Measurements from ENCODE around the gene ENOPH1. TPM values are rescaled to one million over a fixed set of nuclear protein-coding genes. Genes with fewer than 3 reads are reported as not detected.

The ENOPH1 gene
- total RNA-seq, 1 donor from 2014 or later = 27.5 TPM

DNA sequence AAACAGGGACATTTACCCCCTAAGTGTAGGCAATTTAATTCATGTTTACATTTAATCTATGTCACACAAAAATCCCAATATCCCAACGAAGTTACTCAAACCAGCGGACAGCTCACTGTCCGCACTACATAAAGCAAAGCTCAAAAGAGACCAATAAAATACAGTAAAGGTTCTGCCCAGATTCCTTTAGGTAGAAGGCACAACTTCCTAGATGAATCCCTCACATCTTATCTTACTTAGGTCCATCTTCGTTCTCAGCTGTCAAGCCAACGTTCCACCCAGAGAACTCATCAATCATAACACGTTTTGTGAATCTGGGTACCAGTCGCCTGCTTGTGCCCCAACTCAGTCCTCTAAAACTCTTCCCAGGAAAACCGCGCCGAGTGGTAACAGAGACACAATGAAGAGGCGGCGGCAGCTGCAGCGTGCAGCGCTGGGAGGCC lies 1.8 kb upstream of the ENOPH1 start:
- no peak for DNase-seq (ENCODE audit: low spot score)

DNA sequence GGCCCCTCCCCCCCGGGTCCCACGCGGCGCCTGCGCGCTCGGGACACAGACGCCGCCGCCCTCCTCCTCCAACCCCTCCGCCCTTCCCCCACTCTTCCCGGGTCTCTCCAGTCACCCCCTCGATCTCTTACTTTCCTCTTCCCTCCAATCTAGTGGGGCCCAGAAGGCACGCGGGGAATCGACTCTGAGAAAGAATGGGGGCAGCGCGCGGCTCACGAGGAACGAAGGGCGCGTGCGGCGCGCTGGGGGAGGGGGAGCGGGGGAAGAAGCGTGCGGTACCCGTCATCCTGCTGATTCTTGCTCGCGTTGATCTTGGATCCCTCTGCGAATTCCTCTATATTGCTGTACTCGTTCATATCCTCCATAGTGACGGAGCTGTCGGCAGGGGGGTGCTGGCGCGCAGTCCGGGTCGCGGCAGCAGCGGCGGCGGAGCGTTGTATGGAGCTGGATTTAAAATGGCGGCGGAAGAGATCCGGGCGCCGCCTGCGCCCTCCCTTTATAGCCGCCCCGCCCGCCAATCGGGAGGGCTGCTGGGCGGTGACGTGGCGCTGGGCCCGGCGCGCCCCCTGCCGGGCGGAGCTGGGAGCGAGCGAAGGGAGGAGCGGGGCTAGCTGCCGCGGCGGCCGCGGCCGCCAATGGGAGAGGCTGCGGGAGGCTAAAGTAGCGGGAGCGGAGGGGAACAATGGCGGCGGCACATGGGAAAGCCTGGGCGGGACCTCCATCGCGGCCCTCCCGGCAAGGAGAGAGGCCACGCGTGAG lies 1.2 kb upstream of the ENOPH1 start:
- peak; percentile 94 for DNase-seq (ENCODE audit: low spot score)

DNA sequence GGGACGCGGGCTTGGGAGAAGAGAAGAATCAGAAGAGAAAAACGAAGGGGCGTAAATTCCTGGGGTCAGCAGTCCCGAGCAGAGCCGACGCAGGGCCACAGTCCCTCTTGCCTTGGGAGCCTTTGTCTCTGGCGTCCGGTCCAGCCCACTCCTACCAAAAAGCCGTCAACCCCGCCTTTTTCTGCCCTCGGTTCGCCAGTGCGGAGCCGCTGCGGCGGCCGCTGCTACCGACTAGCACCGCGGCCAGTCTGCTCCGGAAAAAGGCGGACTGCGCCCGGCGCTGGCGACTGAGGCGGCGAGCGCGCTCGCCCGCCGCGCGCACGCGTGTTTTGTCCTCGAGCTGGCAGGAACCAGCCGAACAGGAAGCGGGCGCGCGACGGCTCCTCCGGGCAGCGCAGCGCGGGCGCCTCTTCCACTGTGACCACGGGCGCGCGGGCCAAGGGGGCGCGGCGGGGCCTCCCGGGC lies 630 bp upstream of the ENOPH1 start:
- peak; percentile 72 for DNase-seq (ENCODE audit: low spot score)

DNA sequence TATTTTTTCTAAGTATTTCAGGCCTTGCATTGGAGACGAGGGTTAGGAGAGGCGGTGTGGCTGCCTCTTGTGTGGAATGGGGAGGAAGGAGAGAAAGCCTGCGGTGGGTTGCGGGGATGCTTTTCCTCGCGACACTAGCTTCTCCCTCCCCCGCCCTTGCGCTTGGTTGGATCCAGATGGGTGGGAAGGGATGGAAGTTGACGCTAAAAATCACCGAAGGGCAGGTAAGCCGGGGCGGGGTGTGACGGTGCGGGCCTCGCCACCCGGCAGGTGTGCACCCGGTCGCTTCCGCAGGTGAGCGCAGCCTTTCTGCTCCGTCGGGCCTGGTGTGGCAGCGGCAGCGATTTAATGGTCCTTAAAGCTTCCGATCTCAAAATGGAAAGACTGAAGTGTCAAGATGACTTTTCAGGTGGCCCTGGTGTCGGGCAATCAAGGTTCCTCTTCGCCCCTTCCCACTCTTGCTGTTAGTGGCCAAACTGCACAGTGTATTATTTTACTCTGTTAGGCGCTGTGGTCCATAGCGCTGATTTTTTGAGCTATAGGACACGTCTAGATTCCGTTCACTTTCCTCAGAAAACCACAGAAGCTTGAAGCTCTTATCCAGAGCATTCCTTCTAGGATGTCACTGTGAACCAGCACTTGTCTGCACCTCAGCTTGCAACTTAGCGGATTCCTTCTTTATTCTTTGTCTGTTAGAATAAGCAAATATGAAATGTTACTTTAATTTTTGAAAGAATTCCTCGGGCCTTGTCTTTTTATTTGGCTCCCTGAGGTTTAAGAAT lies 765 bp downstream of the ENOPH1 start:
- DNase-seq (ENCODE audit: low spot score) = peak; percentile 47

DNA sequence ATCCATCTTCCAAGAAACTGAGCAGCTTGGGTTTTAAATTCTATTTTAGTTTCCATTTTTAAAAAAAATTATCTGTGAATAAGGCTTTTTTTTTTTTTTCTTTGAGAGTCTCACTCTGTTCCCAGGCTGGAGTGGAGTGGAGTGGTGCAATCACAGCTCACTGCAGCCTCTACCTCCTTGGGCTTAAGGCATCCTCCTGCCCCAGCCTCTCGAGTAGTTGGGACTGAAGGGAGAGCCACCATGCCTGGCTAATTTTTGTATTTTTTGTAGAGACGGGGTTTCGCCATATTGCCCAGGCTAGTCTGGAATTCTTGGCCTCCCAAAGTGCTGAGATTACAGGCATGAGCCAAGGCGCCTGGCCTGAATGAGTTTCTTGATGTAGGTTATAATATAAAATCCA lies 1.4 kb downstream of the ENOPH1 start:
- no peak for DNase-seq (ENCODE audit: low spot score)

DNA sequence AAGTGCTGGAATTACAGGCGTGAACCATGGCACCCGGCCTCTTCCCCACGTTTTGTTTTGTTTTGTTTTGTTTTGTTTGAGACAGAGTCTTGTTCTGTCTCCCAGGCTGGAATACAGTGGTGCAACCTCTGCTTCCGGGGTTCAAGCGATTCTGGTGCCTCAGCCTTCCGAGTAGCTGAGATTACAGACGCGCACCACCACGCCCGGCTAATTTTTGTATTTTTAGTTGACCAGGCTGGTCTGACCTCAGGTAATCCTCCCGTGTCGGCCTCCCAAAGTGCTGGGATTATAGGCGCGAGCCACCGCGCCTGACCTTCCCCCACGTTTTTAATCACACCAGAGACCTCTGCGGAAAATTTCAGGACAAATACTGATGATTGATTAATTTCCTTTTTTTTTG lies 2.2 kb downstream of the ENOPH1 start:
- DNase-seq (ENCODE audit: low spot score) = no peak

DNA sequence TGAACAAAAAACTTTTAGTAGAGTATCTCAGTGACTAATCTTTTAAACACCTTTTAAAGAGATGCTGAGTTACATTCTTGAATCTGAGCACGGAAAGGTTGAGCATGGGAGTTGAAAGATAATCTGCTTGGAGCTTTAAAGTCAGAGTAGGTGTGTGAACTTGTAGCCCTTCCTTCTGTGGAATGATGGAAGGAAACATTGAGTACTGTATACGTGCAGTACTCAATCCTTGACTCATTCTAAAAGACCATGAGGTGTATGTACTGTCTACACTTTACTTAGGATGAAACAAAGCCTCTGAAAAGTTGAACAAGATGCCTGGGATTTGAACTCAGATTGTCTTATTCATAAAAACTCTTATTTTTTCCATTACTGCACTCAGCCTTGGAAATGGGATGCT lies 3.4 kb downstream of the ENOPH1 start:
- no peak for DNase-seq (ENCODE audit: low spot score)

DNA sequence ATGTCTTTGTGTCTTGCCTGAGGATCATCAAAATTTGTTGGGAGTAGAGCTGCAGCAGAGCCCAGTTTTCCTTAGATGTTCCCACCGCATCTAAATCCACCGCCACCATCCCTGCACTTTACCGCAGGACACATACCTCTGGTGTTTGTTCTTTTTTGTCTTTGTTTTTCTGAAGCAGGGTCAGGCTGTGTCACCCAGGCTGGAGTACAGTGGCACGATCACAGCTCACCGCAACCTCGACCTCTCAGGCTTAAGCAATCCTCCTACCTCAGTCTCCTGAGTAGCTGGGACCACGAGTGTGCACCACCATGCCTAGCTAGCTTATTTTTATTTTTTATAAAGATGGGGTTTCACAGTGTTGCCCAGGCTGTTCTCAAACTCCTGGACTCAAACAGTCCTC lies 4.6 kb downstream of the ENOPH1 start:
- DNase-seq (ENCODE audit: low spot score) = no peak

DNA sequence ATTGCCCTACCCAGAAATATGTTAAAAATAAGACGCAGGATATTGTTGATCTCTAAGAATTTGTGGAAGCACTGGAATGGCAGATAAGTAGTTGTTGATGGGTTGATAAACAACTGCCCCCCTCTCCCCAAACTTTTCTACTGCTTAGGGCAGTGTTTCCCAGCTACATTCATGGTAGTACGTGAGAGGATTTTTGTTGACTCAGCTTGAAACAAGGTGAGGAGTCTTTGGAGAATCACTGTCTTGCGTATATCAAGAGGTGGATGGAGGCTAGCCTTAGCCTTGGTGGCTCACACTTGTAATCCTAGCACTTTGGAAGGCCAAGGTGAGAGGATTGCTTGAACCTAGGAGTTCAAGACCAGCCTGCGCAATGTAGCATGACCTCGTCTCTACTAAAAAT lies 5.7 kb downstream of the ENOPH1 start:
- no peak for DNase-seq (ENCODE audit: low spot score)

DNA sequence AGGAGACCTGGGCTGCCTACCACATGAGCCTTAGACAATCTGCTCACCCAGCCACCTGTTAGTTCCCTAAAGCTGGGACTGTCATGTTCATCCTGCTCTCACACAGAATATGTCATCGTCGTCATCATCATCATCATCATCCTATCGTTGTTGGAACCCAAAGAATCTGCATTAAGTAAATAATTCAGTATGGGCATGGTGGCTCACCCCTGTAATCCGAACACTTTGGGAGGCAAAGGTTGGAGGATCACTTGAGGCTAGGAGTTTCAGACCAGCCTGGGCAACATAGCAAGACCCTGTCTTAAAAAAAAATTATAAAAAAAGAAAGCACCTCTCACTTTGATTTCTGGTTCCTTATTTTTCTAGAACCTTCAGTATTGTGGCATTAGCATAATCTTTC lies 6.4 kb downstream of the ENOPH1 start:
- no peak for DNase-seq (ENCODE audit: low spot score)

DNA sequence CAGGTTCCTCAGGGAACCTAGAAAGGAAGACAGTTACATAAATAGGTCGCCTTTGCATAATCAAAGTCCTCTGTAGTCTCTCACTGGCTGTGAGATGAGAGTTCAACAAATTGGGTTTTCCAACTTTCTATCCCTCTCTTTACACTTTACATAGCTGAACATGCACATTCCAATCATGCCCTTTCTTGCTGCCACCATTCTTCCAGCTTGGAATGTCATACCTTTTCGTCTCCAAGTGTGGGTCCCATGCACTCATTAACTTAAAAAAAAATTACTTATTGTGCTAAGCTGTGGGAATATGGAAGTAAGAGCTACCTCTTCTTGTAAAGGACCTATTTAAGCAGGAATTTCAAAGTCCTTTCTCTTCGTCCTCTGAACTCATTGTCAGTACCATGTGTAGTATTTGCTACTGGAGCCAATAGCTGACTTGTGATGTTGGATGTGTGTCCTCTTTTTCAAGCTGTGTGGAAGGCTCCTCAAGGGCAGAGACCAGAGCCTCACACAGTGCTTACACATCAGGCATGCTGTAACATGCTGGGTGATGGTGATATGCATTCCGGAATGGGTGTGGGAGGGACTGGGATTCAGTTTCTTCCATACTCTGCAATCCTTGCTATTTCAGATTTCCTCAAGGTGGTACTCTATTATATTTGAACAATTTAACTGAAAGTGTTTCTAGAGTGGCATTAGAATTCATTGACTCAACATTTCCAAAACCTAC lies 7.1 kb downstream of the ENOPH1 start:
- DNase-seq (ENCODE audit: low spot score) = no peak

DNA sequence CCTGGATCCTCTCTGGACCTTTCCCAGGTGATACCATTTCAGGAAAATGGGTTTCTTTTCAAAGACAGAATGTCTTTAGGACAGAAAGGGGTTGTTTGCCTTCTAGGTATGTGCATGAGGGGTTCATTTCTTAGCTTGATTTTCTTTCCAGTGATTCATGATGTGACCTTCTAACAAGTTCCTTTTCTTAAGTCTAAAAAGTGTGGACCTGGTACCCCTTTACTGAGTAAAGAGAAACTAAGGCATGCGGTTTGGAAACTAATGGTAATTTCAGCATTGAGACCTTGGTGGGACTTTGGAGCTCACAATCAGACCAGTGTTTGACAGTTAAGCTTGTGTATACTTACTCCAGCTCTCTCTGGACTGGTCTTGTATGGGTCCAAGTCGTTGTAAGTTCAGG lies 8.7 kb downstream of the ENOPH1 start:
- DNase-seq (ENCODE audit: low spot score) = no peak

DNA sequence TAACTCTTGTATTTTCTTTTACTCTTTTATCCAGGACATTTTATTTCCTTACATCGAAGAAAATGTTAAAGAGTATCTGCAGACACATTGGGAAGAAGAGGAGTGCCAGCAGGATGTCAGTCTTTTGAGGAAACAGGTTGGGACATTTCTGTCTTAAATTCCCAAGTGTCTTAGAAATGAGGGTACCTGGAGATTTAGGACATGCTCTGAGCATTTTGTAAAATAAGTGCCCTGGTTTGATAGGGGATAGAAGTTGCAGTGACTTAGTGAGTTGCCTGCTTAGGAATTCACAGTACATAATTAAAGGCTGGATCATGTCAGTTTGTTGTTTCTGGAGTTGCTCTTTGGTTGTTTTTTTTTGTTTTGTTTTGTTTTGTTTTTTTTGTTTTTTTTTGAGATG lies 17.5 kb downstream of the ENOPH1 start:
- DNase-seq (ENCODE audit: low spot score) = no peak

DNA sequence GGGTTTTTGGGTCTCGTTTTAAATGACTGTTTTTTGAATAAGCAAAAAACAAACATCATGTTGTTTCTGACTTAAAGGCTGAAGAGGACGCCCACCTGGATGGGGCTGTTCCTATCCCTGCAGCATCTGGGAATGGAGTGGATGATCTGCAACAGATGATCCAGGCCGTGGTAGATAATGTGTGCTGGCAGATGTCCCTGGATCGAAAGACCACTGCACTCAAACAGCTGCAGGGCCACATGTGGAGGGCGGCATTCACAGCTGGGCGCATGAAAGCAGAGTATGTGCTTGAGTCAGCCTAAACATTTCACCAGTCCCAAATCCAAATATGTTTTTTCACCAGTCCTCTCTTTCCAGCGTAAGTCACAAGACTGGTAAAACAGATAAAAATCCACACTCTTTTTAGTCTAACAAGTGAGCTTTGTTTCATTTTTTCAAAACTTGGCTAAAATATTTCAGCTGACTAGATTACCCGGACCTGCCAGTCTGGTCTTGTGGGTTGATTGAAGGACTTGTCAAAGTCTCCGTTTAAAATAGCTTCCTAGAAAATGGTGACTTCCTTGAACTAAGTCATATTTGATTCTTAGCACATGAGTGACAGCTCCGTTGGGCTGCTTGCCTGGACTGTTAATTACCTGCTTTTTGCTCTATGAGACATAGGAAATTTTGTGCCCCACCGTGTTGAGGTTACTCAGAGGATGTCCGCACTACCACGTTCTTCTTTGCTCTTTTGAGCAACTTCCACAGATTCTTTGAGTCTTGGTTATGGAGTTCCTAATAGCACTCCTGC lies 20.8 kb downstream of the ENOPH1 start:
- DNase-seq (ENCODE audit: low spot score) = no peak

DNA sequence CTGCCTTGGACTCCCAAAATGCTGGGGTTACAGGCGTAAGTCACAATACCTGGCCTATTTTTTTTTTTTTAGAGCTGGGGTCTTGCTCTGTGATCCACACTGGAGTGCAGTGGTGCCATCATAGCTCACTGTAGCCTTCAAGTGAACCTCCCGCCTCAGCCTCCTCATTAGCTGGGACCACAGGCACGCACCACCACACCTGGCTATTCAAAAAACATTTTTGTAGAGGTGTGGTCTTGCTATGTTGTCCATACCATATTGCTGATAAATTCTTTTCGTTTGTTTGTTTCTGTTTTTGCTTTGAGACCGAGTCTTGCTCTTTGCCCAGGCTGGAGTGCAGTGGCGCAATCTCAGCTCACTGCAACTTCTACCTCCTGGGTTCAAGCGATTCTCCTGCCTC lies 21.6 kb downstream of the ENOPH1 start:
- DNase-seq (ENCODE audit: low spot score) = no peak

DNA sequence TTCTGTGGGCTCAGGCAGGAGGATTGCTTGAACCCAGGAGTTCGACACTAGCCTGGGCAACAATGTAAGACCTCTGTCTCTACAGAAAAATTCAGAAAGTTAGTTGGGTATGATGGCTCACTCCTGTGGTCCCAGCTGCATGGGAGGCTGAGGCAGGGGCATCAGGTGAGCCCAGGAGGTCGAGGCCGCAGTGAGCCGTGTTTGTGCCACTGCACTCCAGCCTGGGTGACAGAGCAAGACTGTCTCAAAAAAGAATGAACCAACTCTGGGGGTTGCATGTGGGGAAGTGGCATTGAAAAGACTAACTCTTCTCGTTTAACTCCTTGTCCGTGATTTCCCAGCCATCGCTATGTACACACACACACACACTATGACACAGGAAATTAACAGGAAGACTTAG lies 26.9 kb downstream of the ENOPH1 start:
- DNase-seq (ENCODE audit: low spot score) = no peak

DNA sequence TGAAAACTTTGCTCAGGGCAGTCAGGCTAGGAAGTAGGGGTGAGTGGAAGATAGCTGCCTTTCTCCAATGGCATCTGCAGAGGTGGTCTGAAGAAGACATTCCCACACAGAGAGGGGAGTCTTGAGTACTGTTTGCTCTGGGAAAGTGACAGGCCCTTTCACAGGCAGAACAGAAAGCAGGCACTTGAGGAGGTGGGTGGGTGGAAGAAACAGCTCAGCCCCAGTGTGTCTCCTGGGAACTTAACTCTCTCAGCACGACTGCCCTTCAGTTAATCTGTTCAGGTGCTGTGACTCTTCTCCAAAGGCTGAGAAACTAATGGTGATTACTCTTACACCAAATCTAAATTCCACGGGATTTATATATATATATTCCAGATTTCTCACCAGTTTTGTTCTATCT lies 28.3 kb downstream of the ENOPH1 start:
- no peak for DNase-seq (ENCODE audit: low spot score)

DNA sequence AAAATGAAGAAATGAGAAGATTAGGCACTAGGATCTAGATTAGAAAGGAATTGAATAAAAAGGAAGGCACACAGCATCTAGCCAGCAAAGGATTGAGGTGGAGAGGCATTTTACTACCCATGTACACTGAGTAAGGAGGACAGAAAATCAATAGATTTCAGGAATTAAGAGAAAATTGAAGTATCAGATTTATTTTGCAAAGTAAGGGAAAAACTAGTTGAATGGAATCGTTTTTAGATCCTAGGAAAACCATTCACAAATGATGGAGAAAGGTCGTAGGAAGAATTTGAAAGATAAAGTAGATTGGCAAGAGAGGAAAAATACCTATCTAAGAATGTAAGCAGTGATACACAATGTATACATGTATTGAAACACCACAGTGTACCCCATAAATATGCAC lies 31.3 kb downstream of the ENOPH1 start:
- no peak for DNase-seq (ENCODE audit: low spot score)

DNA sequence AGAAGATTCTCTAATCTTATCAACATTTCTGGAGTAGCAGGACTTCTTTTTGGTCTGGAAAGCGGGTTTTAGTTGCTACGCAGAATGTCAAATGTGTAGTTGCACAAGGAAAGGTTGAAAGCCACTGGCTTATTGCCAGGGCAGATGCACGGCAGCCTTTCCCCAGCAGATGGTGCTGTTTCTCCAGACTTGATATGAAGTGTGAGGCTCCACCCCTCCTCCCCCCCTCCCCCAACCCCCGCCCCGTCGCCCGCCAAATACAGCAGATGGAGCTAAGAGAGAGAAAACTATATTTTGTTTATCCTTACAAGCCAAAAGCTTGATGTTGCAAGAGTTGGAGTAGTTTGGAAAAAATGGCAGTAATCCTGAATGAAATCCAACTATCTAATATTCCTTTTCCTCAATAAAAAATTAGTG lies 32.0 kb downstream of the ENOPH1 start:
- peak; percentile 92 for DNase-seq (ENCODE audit: low spot score)

DNA sequence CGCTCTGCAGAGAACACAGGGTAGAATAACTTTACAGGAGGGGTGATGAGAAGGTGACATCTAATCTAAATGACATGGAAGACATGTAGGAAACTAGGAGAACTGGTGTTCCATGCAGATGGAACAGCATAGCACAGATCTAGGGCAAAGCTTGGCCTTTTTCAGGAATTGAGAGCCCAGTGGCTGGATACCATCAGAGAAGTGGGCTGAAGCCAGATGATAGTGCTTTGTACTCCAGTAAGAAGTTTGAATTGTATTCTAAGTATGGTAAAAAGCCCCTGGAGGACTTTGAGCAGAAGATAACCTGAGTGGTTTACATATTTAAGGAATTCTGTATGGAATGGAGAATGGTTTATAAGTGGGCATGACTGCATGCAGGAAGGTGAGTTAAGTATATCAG lies 32.8 kb downstream of the ENOPH1 start:
- no peak for DNase-seq (ENCODE audit: low spot score)

DNA sequence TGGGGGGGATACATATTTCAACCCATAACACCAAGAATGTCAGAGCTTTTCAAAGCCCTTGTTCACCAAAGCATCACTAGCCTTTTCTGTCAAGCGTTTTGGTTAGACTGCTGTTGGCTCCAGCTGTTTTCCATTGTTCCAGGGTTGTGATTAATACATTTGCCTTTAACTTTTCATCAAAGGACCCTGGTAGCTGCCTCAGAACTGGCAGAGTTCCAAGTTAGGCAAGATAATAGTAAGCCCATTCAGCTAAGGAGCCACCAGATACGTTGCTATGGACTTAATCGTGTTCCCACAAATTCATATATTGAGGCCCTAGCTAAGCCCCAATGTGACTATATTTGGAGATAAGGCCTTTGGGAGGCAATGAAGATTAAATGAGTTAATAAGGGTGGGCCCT lies 37.1 kb downstream of the ENOPH1 start:
- no peak for DNase-seq (ENCODE audit: low spot score)
